ENCODE data around the gene CCDC126. TPM values are rescaled to one million over a fixed set of nuclear protein-coding genes. Genes with fewer than 3 reads are reported as not detected.

The CCDC126 gene
- total and polyA plus RNA-seq, 9 of the 15 experiments (the other 6 are each of a cell fraction or from before 2014, with no cell fraction given) = 3.0 to 16.2 (median 5.2) TPM

DNA sequence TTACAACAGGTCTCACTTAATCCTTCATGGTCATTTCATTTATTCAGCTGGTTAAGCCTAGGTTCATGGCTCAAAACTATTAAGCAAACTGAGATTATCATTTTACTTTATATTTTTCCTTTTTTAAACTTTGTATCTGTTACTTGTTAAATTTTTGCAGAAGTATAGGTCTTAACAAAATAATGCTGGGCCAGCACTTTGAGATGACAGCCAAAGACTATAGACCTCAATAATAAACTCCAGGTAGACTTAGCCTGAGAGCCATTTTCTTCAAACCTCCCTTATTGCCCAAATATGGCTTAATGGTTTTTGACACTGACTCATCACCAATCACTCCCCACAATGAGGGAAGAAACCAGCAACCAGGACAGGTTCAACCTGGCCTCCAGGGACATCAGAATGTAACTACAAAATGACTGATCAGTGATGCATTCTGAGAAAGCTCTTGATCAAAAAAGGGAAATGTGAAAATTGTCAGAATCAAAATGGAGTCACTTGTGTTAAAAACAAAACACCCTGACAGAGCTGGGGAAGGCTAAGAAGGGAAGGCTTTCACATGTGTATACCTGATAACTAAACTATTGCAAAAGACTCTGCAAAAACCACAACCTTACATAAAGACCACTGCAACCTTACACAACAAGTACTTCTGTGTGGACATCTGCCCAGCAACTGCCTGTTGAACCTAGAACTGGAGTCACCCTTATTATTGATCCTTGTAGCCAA is 2.1 kb upstream of the CCDC126 start (continued):
- no peak for TF ChIP-seq ZNF324 (CRISPR knock-in tag; IDR thresholded peaks at IDR 0.05)
- TF ChIP-seq HDAC8 (tag; IDR thresholded peaks at IDR 0.05) = peak; percentile 87
- TF ChIP-seq HDAC6 (IDR thresholded peaks at IDR 0.05; ENCODE audit: low read depth, low read length) = no peak
- TF ChIP-seq MEF2D (tag; conservative IDR thresholded peaks at IDR 0.05; ENCODE audit: low read depth) = 0 out of 2 replicates have a peak, but pooled peaks have one; percentile 63
- peak; percentile 43; the same call in 1 of the 2 replicates for TF ChIP-seq ZNF175 (CRISPR knock-in tag; IDR thresholded peaks at IDR 0.05; ENCODE audit: low read depth)
- TF ChIP-seq JUN (IDR thresholded peaks at IDR 0.05; ENCODE audit: borderline replicate concordance, low read depth, low read length) = no peak
- TF ChIP-seq JUN (CRISPR knock-in tag; IDR thresholded peaks at IDR 0.05; ENCODE audit: borderline replicate concordance) = no peak
- TF ChIP-seq SMAD3 (CRISPR knock-in tag; conservative IDR thresholded peaks at IDR 0.05) = peak; percentile 88; the same call in 1 of the 2 replicates
- TF ChIP-seq, protein P1, sequence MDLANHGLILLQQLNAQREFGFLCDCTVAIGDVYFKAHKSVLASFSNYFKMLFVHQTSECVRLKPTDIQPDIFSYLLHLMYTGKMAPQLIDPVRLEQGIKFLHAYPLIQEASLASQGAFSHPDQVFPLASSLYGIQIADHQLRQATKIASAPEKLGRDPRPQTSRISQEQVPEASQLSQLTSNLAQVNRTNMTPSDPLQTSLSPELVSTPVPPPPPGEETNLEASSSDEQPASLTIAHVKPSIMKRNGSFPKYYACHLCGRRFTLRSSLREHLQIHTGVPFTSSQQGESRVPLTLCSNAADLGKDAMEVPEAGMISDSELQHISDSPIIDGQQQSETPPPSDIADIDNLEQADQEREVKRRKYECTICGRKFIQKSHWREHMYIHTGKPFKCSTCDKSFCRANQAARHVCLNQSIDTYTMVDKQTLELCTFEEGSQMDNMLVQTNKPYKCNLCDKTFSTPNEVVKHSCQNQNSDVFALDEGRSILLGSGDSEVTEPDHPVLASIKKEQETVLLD (IDR thresholded peaks at IDR 0.05) = no peak
- TF ChIP-seq ZNF311 (CRISPR knock-in tag; IDR thresholded peaks at IDR 0.05) = peak; percentile 83
- TF ChIP-seq, protein P2, sequence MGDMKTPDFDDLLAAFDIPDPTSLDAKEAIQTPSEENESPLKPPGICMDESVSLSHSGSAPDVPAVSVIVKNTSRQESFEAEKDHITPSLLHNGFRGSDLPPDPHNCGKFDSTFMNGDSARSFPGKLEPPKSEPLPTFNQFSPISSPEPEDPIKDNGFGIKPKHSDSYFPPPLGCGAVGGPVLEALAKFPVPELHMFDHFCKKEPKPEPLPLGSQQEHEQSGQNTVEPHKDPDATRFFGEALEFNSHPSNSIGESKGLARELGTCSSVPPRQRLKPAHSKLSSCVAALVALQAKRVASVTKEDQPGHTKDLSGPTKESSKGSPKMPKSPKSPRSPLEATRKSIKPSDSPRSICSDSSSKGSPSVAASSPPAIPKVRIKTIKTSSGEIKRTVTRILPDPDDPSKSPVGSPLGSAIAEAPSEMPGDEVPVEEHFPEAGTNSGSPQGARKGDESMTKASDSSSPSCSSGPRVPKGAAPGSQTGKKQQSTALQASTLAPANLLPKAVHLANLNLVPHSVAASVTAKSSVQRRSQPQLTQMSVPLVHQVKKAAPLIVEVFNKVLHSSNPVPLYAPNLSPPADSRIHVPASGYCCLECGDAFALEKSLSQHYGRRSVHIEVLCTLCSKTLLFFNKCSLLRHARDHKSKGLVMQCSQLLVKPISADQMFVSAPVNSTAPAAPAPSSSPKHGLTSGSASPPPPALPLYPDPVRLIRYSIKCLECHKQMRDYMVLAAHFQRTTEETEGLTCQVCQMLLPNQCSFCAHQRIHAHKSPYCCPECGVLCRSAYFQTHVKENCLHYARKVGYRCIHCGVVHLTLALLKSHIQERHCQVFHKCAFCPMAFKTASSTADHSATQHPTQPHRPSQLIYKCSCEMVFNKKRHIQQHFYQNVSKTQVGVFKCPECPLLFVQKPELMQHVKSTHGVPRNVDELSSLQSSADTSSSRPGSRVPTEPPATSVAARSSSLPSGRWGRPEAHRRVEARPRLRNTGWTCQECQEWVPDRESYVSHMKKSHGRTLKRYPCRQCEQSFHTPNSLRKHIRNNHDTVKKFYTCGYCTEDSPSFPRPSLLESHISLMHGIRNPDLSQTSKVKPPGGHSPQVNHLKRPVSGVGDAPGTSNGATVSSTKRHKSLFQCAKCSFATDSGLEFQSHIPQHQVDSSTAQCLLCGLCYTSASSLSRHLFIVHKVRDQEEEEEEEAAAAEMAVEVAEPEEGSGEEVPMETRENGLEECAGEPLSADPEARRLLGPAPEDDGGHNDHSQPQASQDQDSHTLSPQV (IDR thresholded peaks at IDR 0.05) = peak; percentile 92
- no peak for TF ChIP-seq TCF7L2 (IDR thresholded peaks at IDR 0.05; ENCODE audit: low read depth, low read length)
- TF ChIP-seq C11orf30 (IDR thresholded peaks at IDR 0.05; ENCODE audit: low read depth) = peak; percentile 48; the same call in 1 of the 2 replicates
- TF ChIP-seq ELF4 (CRISPR knock-in tag; IDR thresholded peaks at IDR 0.05) = no peak
- TF ChIP-seq DPF2 (IDR thresholded peaks at IDR 0.05) = peak; percentile 22; the same call in 1 of the 2 replicates
- TF ChIP-seq PTRF (tag; IDR thresholded peaks at IDR 0.05) = peak; percentile 75
- TF ChIP-seq FOXJ2 (tag; IDR thresholded peaks at IDR 0.05) = no peak
- no peak for TF ChIP-seq TGIF2 (CRISPR knock-in tag; IDR thresholded peaks at IDR 0.05)
